ENCODE results near the gene CREBBP. TPM values are rescaled to one million over a fixed set of nuclear protein-coding genes. Genes with fewer than 3 reads are reported as not detected.

The CREBBP gene
- total RNA-seq, 1 experiment from 2014 or later, result 23.3 TPM

- DNase-seq, result no peak
- Histone ChIP-seq H3K4me3 (no peak overlapping the region), H3K27ac (no peak overlapping the region)
Observed at GRCh38 chr16:3690980-3691720, 189.4 kb downstream of the CREBBP start.

GRCh38 chr16:3690470-3690928 is 190.0 kb downstream of the CREBBP start:
- Histone ChIP-seq H3K4me3 (no peak overlapping the region), H3K9me3 (replicated peaks) (no peaks in the 10 kb centered on the region), H3K4me1 (no peaks in the 10 kb centered on the region), H3K27ac (no peak overlapping the region), H3K36me3 (peaks cover 6% of the 10 kb centered on the region; the same call in 1 of the 2 replicates), H3K27me3 (no peaks in the 10 kb centered on the region)
- peak; percentile 80 to 84 for DNase-seq

More at GRCh38 chr16:3690980-3691720, 189.4 kb downstream of the CREBBP start:
- H3K9me3 ChIP-seq (replicated peaks), result no peaks in the 10 kb centered on the region
- no peaks in the 10 kb centered on the region for H3K27me3 ChIP-seq
- no peaks in the 10 kb centered on the region for H3K4me1 ChIP-seq
- H3K36me3 ChIP-seq, result peaks cover 6% of the 10 kb centered on the region; the same call in 1 of the 2 replicates

GRCh38 chr16:3689731-3690130 is 190.8 kb downstream of the CREBBP start:
- no peaks in the 10 kb centered on the region for H3K9me3 ChIP-seq (replicated peaks)
- H3K27me3 ChIP-seq, result no peaks in the 10 kb centered on the region
- H3K4me1 ChIP-seq, result no peaks in the 10 kb centered on the region
- no peak overlapping the region for H3K4me3 ChIP-seq
- peaks cover 6% of the 10 kb centered on the region; the same call in 1 of the 2 replicates for H3K36me3 ChIP-seq
- no peak overlapping the region for H3K27ac ChIP-seq
- no peak for DNase-seq

- no peak for DNase-seq
- Histone ChIP-seq H3K27ac (no peak overlapping the region), H3K36me3 (peaks cover 9% of the 10 kb centered on the region; the same call in 1 of the 2 replicates), H3K27me3 (no peaks in the 10 kb centered on the region), H3K9me3 (replicated peaks) (no peaks in the 10 kb centered on the region), H3K4me1 (no peaks in the 10 kb centered on the region), H3K4me3 (no peak overlapping the region)
Observed at GRCh38 chr16:3687792-3688191, 192.7 kb downstream of the CREBBP start.

- H3K36me3 ChIP-seq, result peaks cover 13% of the 10 kb centered on the region
- DNase-seq, result no peak
Observed at GRCh38 chr16:3687021-3687420, 193.5 kb downstream of the CREBBP start.

GRCh38 chr16:3681206-3681605 is 199.3 kb downstream of the CREBBP start:
- H3K4me1 ChIP-seq, result no peaks in the 10 kb centered on the region
- no peaks in the 10 kb centered on the region for H3K27me3 ChIP-seq
- H3K9me3 ChIP-seq (replicated peaks), result no peaks in the 10 kb centered on the region
- DNase-seq, result no peak
- H3K27ac ChIP-seq, result no peak overlapping the region
- H3K4me3 ChIP-seq, result no peak overlapping the region
- peaks cover 26% of the 10 kb centered on the region for H3K36me3 ChIP-seq

More at GRCh38 chr16:3687021-3687420, 193.5 kb downstream of the CREBBP start:
- no peak overlapping the region for H3K4me3 ChIP-seq
- no peaks in the 10 kb centered on the region for H3K9me3 ChIP-seq (replicated peaks)
- H3K27ac ChIP-seq, result no peak overlapping the region
- H3K27me3 ChIP-seq, result no peaks in the 10 kb centered on the region
- H3K4me1 ChIP-seq, result no peaks in the 10 kb centered on the region

GRCh38 chr16:3677994-3678393 is 202.5 kb downstream of the CREBBP start:
- H3K4me1 ChIP-seq, result no peaks in the 10 kb centered on the region
- no peak overlapping the region for H3K27ac ChIP-seq
- no peak for DNase-seq
- no peaks in the 10 kb centered on the region for H3K9me3 ChIP-seq (replicated peaks)
- no peak overlapping the region for H3K4me3 ChIP-seq
- peaks cover 31% of the 10 kb centered on the region for H3K36me3 ChIP-seq
- no peaks in the 10 kb centered on the region for H3K27me3 ChIP-seq

GRCh38 chr16:3675601-3676130 is 204.8 kb downstream of the CREBBP start:
- H3K9me3 ChIP-seq (replicated peaks), result no peaks in the 10 kb centered on the region
- DNase-seq, result no peak
- H3K36me3 ChIP-seq, result peaks cover 16% of the 10 kb centered on the region; the same call in 1 of the 2 replicates
- H3K4me3 ChIP-seq, result no peak overlapping the region
- H3K27me3 ChIP-seq, result no peaks in the 10 kb centered on the region
- no peak overlapping the region for H3K27ac ChIP-seq
- H3K4me1 ChIP-seq, result no peaks in the 10 kb centered on the region

Other genes starting within 250 kb of the CREBBP start
- gene DNASE1, start 226.0 kb downstream of the CREBBP start, total RNA-seq (2014; rRNA removed; shearing (Covaris generic)), result 17.4 and 19.3 TPM in 2 replicates
- gene TRAP1, start 163.2 kb downstream of the CREBBP start, total RNA-seq (2014; rRNA removed; shearing (Covaris generic)), result 71.0 and 72.5 TPM in 2 replicates
- 17.9 and 19.9 TPM in 2 replicates for gene ADCY9, start 235.7 kb upstream of the CREBBP start, total RNA-seq (2014; rRNA removed; shearing (Covaris generic))